GM21423 (cell line): Measurements from ENCODE around the gene ADGRG4.
"Not testable (repeated sequence)": the region's sequence is repeated elsewhere in the genome, so short reads cannot be mapped to it uniquely, and the experiment has no call there.

Source experiments
- ATAC-seq: cut with Tn5 transposase; IDR thresholded peaks from one replicate; pipeline ENCODE4 v1.9.1; 2021; ENCODE audit warnings: mild to moderate bottlenecking, moderate library complexity; ENCODE audit not compliant: unreplicated experiment

ADGRG4 gene, protein sequence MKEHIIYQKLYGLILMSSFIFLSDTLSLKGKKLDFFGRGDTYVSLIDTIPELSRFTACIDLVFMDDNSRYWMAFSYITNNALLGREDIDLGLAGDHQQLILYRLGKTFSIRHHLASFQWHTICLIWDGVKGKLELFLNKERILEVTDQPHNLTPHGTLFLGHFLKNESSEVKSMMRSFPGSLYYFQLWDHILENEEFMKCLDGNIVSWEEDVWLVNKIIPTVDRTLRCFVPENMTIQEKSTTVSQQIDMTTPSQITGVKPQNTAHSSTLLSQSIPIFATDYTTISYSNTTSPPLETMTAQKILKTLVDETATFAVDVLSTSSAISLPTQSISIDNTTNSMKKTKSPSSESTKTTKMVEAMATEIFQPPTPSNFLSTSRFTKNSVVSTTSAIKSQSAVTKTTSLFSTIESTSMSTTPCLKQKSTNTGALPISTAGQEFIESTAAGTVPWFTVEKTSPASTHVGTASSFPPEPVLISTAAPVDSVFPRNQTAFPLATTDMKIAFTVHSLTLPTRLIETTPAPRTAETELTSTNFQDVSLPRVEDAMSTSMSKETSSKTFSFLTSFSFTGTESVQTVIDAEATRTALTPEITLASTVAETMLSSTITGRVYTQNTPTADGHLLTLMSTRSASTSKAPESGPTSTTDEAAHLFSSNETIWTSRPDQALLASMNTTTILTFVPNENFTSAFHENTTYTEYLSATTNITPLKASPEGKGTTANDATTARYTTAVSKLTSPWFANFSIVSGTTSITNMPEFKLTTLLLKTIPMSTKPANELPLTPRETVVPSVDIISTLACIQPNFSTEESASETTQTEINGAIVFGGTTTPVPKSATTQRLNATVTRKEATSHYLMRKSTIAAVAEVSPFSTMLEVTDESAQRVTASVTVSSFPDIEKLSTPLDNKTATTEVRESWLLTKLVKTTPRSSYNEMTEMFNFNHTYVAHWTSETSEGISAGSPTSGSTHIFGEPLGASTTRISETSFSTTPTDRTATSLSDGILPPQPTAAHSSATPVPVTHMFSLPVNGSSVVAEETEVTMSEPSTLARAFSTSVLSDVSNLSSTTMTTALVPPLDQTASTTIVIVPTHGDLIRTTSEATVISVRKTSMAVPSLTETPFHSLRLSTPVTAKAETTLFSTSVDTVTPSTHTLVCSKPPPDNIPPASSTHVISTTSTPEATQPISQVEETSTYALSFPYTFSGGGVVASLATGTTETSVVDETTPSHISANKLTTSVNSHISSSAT (N-terminal part only)

DNA sequence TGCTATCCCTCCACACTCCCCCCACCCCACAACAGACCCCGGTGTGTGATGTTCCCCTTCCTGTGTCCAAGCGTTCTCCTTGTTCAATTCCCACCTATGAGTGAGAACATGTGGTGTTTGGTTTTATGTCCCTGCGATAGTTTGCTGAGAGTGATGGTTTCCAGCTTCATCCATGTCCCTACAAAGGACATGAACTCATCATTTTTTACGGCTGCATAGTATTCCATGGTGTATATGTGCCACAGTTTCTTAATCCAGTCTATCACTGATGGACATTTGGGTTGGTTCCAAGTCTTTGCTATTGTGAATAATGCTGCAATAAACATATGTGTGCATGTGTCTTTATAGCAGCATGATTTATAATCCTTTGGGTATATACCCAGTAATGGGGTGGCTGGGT lies at the start of gene ADGRG4:
Gene ADGRG4, plus strand, starts transcription at position 243 of the 400 bp plus-strand sequence. CDS start 7,815 bp downstream, outside the sequence.
- not testable (repeated sequence) for ATAC-seq

DNA sequence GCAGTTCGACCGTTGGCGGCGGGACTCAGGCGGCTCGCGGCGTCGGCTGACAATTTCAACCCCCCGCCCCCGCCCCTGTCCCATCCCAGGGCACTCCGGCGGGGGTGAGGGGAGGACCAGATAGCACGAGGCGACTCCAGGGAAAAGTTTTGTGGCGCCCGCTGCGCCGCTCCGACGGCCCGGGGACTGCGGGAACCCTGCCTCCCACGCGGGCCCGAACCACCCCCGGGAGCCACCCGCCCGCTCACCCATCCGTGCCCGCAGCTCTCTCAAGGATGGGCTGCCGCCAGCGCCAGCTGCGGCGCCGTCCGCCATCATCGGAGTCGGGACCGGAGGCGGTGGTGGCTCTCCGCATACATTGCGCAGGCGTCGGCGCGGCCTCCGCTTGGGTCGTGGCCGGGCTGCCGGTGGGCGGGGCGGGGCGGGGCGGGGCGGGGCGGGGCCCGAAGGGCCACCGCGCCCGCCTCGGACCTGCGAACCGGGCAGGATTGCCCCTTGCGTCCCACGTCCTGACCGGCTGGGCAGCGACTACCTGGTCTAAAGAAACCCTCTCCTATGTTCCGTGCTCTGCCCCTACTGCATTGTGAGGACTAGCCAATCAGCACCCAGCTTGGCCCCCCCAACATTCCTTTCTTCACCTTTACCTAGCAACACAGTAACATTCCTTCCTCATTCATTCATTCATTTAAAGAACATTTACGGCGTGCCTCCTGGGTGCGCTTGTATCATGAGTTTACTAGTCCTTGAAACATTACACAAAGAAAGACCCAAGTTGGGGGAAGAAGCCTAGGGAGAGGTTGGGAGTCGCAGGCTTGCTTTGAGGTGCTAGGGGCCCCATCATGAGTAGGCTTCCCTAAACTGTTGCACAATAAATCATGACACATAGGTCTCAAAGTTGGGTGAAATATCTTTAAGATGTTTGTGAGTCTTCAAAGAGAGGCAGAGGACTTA lies 49.4 kb upstream of the ADGRG4 start, which contains the start of gene MAP7D3:
Gene MAP7D3, minus strand, starts transcription at position 360 of the 951 bp plus-strand sequence. Its CDS starts 42 bp downstream, at position 318.
- ATAC-seq: peak; percentile 81

DNA sequence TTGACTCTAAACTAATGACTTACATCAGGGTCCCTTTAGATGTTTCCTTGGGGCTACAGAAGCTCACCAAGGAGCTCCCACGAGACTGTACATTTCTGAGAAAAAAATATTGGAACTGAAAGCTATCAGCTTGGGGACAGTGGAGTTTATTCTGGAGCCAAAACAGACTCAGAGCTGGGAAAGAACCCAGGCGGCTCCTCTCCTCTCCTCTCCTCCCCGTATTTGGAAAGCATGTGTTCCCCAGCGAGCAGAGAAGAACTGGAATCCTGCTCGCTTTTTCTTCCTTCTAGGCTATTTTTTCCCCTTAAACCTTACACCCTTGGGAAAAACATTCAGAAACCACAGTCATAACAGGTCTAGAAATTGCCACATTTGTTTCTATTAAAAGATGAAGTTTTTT lies 45.2 kb upstream of the ADGRG4 start:
- no peak for ATAC-seq

DNA sequence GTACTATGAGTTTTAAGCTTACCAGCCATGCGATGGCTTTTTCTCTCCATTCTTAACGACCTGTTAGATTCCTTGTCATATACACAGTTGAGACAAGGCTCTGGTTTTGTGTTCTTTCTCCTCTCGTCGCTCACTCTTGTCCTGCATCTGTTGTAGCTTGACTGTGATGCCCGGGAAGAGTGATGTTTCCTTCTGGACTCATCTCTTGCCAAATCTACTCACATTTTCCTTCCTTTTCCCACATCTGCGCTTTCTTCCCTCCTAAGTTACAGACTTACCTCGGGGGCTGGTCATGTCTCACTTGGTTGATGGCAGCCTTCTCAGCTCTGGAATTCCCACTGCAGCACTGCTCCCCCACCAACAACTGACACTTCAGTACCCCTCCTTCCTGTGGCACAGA lies 44.7 kb upstream of the ADGRG4 start:
- ATAC-seq: no peak

DNA sequence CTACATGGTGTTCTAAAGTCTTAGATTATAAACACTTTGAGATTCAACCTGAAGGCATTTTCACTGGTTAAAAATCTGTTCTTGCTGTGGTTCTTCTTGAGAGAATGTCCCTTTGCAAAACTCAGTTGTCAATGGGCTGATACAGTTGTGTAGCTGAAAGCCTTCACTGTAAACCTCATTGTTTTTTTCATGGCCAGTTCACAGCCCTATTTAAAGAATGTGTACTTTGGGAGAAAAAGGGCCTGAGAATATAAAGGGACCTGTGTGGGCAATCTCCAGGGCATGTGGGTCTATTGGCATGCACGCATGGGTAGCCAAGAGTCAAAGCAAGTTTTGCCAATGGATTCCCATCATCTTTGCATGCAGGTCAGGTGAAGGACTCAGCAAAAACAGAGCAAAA lies 41.8 kb upstream of the ADGRG4 start:
- ATAC-seq: no peak

DNA sequence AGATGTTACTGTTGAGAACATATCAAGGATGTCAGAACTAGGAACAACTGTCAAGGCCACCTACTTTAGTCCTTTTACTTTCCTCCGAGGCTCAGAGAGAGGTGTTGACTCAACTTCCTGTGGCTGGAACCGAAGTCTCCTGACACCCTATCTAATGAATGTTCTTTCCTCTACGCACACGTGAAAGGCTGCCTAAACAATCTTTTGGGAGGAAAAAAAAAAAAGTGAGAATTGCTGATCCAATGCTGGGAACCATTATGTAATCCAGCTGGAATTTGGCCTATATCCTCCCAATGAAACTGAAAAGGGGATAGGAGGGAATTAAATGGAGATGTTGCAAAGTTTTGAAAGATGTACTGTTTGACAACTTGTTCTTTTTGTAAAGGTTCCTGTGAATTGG lies 41.2 kb upstream of the ADGRG4 start:
- ATAC-seq: no peak

DNA sequence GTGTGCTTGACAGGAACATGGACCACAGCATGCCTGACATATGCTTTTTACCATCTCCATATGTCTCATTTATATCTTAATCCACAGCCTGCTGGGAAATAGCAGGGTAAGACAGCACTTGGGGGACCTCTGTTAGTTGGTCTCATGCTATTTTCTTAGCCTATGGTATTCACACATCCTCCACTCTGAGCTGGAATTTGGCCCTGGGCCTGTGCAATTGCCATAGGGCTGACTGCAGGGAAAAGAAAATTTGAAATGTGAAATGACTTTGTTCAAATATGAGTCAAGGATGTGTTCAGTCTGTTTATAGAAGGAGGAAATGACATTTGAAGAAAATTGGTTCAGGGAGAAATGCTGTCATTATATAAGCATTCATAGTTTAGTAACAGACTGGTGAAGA lies 40.0 kb upstream of the ADGRG4 start:
- ATAC-seq: no peak

DNA sequence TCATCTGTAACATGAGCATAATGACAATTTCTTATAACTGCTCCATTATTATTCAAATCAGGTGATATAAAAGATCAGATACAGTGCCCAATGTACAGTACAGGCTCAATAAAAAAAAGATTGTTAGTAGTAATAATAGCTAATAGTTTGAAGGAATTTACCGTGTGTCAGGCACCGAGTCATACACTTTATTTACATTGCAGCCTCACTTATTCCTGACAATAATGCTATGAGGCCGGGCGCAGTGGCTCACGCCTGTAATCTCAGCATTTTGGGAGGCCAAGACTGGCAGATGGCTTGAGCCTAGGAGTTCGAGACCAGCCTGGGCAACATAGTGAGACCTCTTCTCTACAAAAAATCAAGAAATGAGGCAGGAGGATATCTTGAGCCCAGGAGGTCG lies 39.4 kb upstream of the ADGRG4 start:
- no peak for ATAC-seq

DNA sequence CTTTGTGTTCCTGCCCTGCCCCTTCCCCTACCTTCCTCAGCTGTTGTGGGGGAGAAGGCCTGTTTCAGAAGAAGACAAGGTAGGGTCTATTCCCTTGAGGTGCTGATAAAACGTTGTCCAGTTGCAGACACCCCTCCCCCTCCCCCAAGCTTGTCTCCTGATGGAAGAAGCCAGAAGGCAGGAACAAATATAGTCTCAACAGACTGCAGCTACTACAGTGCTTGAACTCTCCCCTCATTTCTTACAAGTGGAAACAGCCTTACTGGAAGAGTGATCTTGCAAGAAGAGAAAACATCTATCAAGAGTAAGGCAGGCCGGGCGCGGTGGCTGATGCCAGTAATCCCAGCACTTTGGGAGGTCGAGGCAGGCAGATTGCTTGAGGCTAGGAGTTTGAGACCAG lies 38.5 kb upstream of the ADGRG4 start:
- ATAC-seq: no peak

DNA sequence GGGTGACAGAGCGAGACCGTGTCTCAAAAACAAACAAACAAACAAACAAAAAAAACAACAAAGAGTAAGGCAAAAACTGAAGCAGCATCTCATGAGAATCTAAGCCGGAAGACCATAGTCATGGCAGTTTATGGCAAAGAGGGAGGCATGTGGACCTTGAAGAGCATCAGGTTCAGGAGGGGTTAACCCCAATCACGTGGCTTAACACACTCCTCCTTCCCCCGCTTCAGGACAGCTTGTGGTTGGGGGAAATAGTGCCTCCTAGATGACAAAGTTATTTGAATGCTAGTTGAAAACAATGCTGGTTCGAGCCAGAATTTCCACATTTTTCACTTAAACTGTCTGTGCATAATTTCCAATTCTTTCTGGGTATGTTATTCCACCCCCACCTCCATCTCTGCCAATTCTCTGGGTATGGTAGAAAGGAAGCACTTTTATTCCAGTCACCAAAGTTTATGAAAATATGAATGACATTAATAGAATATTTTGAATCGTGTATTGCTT lies 37.9 kb upstream of the ADGRG4 start:
- no peak for ATAC-seq

DNA sequence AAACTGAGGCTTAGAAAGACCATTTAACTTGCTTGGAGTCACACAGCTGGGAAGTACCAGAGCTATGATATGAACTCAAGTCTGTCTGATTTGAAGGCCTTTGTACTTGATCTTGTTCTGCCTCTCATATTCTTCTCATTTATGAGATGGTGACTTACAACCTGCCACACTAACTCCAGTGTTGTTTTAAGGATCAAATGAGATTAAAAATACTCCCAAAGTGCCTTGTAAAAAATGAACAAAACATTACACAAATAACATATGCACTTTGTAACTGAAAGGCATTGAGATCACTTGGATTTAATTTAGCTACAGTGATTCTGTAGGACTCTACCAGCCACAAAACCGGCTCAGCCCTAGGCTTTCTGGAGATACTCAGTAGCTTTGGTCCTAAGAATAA lies 33.9 kb upstream of the ADGRG4 start:
- ATAC-seq: no peak

DNA sequence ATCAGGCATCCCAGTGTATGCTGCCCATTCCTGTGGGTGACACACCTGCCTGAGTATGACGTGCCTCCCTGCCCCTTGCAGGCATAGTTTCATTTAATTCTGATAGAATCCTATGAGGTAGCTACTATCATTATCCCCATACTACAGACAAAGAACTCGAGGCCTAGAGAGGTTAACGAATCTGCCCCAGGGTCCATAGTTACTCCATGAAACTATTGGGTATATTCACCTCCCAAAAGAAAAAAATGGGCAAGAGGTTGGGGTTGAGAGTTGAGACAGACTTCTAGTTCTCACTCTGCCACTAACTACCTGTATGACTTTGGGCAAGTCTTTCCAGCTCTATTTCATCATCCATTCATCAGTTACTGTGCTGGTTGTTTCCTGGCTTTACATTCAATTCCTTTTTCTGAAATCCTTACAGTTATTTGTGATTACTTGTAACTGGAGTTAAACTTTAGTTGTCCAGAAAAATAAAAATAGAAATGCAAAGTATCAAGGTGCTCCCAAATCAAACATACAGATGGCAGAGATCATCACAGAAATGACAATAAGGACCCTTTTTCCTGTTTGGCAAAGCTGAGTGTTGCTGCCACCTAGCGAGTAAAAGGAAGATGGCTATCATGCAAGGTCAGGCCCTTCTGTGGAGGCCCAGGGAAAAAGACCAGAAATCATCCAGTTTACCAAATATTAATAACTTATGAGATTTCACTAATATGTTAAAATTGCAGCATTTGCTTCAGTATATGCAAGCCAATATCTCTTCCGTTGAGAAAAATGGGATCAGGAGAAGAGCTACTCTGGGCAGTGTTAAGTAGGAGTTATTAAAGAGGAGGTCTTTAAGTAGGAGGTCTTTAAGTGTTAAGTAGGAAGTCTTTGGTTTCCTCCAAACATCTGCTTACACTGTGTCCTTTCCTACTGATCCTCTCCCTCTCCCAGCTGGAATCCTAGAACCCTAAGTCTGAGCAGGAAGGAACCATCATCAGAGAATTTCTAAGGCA lies 32.4 kb upstream of the ADGRG4 start:
- peak; percentile 56 for ATAC-seq

DNA sequence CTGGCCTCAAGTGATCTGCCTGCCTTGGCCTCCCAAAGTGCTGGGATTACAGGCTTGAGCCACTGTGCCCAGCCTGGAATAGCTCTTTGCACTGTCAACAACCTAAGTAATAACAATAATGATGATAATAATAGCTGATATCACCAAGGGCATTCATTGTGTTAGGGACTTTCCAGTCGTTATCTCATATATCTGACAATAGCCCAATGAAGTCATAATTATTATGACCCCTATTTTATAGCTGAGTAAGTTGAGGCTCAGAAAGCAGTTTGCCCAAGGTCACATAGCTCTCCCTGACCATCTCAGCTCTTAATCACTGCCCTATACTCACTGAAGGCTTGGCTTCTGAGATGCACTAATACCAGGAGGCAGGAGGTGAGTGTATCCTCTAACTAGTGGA lies 30.8 kb upstream of the ADGRG4 start:
- ATAC-seq: no peak

DNA sequence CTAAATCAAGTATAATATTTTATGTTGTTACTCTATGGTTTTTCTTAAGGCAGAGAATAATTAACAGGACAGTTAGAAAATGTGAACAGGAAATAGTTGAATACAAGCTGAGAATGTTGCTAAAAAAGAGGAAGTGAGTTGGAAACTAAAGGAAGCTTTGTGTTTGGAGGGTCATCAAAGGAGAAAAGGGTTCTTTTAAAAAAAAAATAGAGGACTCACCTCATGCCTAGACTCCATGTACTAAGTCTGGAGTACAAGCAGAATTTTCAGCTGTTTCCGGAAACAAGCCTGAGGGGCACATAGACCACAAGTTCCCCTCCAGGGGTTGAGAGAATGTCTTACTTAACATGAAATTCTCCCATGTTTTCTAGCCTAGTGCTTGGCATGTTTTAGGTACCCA lies 29.5 kb upstream of the ADGRG4 start:
- ATAC-seq: peak; percentile 77

DNA sequence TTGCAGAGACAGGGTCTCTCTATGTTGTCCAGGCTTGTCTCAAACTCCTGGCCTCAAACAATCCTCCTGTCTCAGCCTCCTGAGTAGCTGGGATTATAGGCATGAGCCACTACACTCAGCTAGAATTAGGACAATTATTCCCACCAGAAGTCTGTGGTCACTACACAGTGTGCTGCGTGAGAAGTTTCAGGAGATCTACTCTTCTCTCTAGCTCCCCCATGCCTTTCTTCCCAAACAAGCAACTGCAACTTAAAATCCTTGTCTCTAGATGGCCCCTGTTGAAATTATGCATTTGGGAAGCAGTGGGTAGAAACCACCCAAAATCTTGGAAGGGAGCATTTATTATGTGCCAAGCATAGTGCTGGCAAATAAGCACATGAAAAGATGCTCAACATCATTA lies 28.4 kb upstream of the ADGRG4 start:
- no peak for ATAC-seq

DNA sequence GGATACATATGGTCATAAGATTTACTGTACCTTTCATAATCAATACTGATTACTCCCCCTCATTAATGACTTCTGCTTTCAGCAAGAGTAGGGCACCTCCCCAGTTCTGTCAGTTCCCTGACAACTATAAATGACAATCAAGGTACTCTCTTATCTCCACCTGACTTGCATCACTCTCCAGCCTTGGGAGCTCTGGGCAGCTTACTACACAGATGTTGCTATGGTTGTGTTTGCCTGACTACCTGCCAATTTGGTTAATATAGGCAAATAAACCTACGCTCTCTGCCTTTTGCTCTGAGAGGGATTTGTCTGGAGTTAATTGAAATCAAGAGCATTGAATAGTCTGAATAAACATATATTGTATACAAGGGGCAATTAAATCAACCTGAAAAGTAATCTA lies 26.8 kb upstream of the ADGRG4 start:
- no peak for ATAC-seq

DNA sequence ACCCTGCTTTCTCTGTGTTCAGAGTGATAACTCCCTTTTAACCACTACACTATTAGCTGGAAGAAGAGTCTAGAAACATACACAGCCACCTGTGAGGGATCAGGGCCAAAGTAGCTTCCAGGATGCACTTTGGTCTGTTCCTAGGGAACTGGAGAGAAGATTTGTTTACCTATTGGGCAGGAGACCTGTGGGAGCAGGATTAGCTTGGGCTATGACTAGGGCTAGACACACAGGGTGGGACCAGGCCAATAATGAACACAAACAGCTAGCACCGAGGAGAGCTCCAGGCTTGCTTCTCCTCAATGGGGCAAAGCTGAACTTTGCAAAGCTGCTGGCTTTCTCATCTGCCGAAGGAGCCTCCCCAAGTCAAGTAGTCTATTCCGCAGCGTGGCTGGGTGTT lies 25.2 kb upstream of the ADGRG4 start:
- ATAC-seq: no peak

DNA sequence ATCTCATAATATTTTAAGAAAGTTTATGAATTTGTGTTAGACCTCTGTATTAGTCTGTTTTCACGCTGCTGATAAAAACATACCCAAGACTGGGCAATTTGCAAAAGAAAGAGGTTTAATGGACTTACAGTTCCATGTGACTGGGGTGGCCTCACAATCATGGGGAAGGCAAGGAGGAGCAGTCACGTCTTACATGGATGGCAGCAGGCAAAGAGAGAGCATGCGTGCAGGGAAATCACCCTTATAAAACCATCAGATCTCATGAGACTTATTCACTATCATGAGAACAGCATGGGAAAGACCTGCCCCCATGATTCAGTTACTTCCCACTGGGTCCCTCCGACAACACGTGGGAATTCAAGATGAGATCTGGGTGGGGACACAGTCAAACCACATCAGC lies 14.4 kb upstream of the ADGRG4 start:
- ATAC-seq: not testable (repeated sequence)

DNA sequence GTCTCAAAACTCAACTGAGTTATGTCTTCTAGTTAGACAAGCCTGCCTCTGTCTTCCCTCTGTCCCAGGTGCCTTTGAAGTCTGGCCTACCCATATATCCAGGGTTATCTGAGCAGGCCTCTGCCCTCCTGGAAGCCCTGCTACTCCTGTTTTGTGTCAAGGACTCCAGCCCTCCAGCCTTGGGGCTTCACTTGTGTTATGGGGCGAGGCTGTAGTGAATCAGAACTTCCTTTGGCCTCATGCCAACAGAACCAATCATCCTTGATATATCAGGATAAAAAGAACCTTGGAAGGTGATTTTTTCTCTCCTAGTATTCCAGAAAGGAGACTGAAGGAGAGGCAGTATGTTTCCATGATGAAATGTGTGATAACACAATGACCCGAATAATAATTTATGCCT lies 8.9 kb upstream of the ADGRG4 start:
- ATAC-seq: no peak
